ENCODE data around the gene CANT1. TPM values are rescaled to one million over a fixed set of nuclear protein-coding genes. Genes with fewer than 3 reads are reported as not detected.

Gene CANT1
- total and polyA plus RNA-seq, 2 of the 13 experiments (the other 11 are each of a cell fraction or from before 2014, with no cell fraction given): 34.1 to 42.1 TPM

- TF ChIP-seq ZFP41 (CRISPR knock-in tag; IDR thresholded peaks at IDR 0.05; ENCODE audit: borderline replicate concordance) (no peak), GFI1 (CRISPR knock-in tag; IDR thresholded peaks at IDR 0.05; ENCODE audit: borderline replicate concordance) (no peak), ZNF484 (CRISPR knock-in tag; IDR thresholded peaks at IDR 0.05; ENCODE audit: borderline replicate concordance, low read depth) (no peak), ZNF350 (CRISPR knock-in tag; IDR thresholded peaks at IDR 0.05; ENCODE audit: borderline replicate concordance, low read depth) (0 out of 2 replicates have a peak, but pooled peaks have one; percentile 22), ESRRA (CRISPR knock-in tag; IDR thresholded peaks at IDR 0.05; ENCODE audit: low read depth) (no peak), LCORL (IDR thresholded peaks at IDR 0.05) (no peak), LCORL (CRISPR knock-in tag; IDR thresholded peaks at IDR 0.05) (0 out of 2 replicates have a peak, but pooled peaks have one; percentile 3), TBL1XR1 (IDR thresholded peaks at IDR 0.05; ENCODE audit: borderline replicate concordance, low read length, partially characterized antibody) (no peak), ZNF800 (CRISPR knock-in tag; IDR thresholded peaks at IDR 0.05) (no peak), ZC3H13 (CRISPR knock-in tag; IDR thresholded peaks at IDR 0.05) (peak; percentile 18; the same call in 1 of the 2 replicates), SMC3 (IDR thresholded peaks at IDR 0.05; ENCODE audit: low read length) (no peak), ZNF430 (CRISPR knock-in tag; IDR thresholded peaks at IDR 0.05) (no peak), ISL2 (CRISPR knock-in tag; IDR thresholded peaks at IDR 0.05) (no peak), ZFP36L1 (CRISPR knock-in tag; IDR thresholded peaks at IDR 0.05) (no peak), ZSCAN12 (CRISPR knock-in tag; IDR thresholded peaks at IDR 0.05) (no peak), ZNF124 (CRISPR knock-in tag; IDR thresholded peaks at IDR 0.05) (no peak), POGZ (CRISPR knock-in tag; IDR thresholded peaks at IDR 0.05) (no peak), KDM4B (CRISPR knock-in tag; IDR thresholded peaks at IDR 0.05) (no peak)
These were observed 36.8 kb upstream of the CANT1 start (continued) for GRCh38 chr17:79046197-79046915.
